Measurements from ENCODE around the gene PRC1.

DNA sequence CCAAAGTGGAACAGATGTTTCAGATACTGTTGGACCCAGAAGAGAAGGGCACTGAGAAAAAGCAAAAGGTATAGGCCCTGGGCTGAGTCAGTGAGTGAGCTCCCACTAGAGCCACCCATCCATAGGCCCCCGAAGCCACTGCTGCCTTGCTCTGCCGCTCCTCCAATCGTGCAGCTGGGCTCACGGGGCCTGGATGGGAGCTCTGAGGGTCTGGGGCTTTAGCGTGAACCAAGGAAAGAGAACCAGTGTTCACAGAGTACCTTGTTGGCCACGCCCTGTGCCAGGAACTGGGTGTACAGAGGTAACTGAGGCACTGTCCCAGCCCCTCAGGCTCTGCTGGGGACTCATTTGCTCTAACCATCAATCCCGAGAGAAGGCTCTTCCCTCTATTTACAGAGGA is 54.6 kb downstream of the PRC1 start:
- no peak for TF ChIP-seq POLR2A (IDR thresholded peaks at IDR 0.05; ENCODE audit: low read length)
- no peak for TF ChIP-seq GATA1 (IDR thresholded peaks at IDR 0.05; ENCODE audit: low read depth, low read length)
